ENCODE data around the gene SLC27A2. TPM values are rescaled to one million over a fixed set of nuclear protein-coding genes. Genes with fewer than 3 reads are reported as not detected.
"Not testable (repeated sequence)": the region's sequence is repeated elsewhere in the genome, so short reads cannot be mapped to it uniquely, and the experiment has no call there.

Gene SLC27A2
- total RNA-seq, 4 donors from 2014 or later: 1.1 to 10.3 (median 6.6) TPM

DNA sequence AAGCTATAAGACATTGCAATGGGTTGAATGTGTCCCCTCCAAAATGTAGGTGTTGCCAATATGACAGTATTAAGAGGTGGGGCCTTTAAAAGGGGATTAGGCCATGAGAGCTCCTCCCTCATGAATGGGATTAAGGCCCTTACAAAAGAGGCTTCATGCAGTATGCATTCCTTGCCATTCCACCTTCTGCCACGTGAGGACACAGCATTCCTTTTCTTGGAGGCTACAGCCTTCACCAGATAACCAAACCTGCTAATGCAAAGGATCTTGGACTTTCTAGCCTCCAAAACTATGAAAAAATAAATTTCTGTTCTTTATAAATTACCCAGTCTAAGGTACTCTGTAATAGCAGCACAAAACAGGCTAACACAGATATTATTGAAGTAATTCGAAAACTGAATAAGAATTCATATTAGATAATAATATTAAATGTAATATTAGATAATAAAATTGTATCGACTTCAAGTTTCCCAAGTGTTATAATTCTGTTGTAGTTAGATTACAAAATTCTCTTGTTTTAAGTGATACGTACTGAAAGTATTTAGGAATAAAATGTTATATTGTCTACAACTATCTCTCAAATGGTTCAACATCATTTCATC, 33.5 kb upstream of the SLC27A2 start:
- H3K36me3 ChIP-seq: no peaks in the 10 kb centered on the region
- peak; percentile 26 to 29 for DNase-seq

DNA sequence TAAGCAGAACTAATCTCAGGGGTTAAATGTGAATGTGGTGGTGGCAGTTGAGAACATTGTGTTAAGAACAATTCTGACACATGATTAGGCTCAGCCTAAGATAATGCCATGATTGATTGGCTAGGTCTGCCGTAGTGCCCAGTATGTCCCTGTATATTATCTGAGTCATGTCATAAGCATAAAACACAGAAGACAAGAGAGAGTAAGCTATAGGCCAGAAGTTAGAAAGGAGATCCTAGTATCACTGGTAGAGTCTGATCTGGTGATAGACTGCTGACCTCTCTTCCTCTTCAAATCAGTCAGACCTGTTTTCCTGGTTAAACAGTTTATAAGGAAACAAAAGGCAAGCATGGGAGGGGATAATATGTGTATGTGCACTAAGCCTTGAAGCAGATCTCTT, 32.9 kb upstream of the SLC27A2 start:
- Histone ChIP-seq H3K27ac (no peak overlapping the region), H3K9me3 (no peaks in the 10 kb centered on the region), H3K4me3 (replicated peaks in 1 of 3) (no peak overlapping the region), H3K4me1 (peaks cover 0 to 5% of the 10 kb centered on the region in 2 donors), H3K27me3 (no peaks in the 10 kb centered on the region), H3K36me3 (no peaks in the 10 kb centered on the region)
- intact Hi-C loops (cut with DNase I): loop anchor here (10.0 kb wide), 3 partner anchors 84 to 1284 kb away; no protein-coding TSS in a partner anchor
- TF ChIP-seq, protein P1, sequence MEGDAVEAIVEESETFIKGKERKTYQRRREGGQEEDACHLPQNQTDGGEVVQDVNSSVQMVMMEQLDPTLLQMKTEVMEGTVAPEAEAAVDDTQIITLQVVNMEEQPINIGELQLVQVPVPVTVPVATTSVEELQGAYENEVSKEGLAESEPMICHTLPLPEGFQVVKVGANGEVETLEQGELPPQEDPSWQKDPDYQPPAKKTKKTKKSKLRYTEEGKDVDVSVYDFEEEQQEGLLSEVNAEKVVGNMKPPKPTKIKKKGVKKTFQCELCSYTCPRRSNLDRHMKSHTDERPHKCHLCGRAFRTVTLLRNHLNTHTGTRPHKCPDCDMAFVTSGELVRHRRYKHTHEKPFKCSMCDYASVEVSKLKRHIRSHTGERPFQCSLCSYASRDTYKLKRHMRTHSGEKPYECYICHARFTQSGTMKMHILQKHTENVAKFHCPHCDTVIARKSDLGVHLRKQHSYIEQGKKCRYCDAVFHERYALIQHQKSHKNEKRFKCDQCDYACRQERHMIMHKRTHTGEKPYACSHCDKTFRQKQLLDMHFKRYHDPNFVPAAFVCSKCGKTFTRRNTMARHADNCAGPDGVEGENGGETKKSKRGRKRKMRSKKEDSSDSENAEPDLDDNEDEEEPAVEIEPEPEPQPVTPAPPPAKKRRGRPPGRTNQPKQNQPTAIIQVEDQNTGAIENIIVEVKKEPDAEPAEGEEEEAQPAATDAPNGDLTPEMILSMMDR (IDR thresholded peaks at IDR 0.05): no peak
- TF ChIP-seq POLR2A (IDR thresholded peaks at IDR 0.05): no peak
- WGBS, 2 donors: 33 to 48% methylated on average over 1 of the region's 1 CpG
- DNase-seq: no peak

More for the DNA sequence above, 33.5 kb upstream of the SLC27A2 start:
- Histone ChIP-seq H3K4me1 (peaks cover 0 to 5% of the 10 kb centered on the region in 2 donors), H3K27ac (no peak overlapping the region), H3K9me3 (no peaks in the 10 kb centered on the region), H3K27me3 (no peaks in the 10 kb centered on the region), H3K4me3 (replicated peaks in 1 of 3) (no peak overlapping the region)
- WGBS, 2 donors: 77 to 83% methylated on average over 4 of the region's 4 CpGs
- intact Hi-C loops (cut with DNase I): loop anchor here (10.0 kb wide), 3 partner anchors 84 to 1284 kb away; no protein-coding TSS in a partner anchor
- TF ChIP-seq POLR2A (IDR thresholded peaks at IDR 0.05): no peak
- TF ChIP-seq, protein P1 (IDR thresholded peaks at IDR 0.05): peak in 5 of 6 experiments; percentile 8 to 48 (median 27)

DNA sequence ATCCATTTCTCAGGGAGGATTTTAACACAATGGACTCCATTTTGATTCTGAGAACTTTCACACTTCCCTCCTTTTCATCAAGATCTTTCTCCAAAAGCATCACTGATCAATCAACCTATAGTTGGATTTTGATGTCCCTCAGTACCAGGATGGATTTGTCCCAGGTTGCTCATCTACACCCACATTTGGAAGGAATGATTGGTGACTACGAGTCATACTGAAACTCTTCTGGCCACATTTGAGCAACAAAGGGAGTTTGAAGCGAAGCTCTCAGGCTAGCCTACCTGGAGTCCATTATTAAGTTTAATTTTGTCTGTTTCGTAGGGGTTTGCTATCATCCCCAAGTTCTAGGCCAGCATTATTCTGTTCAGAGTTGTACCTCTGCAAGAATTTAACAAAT, 31.6 kb upstream of the SLC27A2 start:
- Histone ChIP-seq H3K4me3 (replicated peaks in 1 of 3) (no peak overlapping the region), H3K4me1 (peaks cover 0 to 3% of the 10 kb centered on the region in 2 donors), H3K9me3 (no peaks in the 10 kb centered on the region), H3K27ac (no peak overlapping the region), H3K27me3 (no peaks in the 10 kb centered on the region), H3K36me3 (no peaks in the 10 kb centered on the region)
- DNase-seq: no peak
- intact Hi-C loops (cut with DNase I): no loop called here
- TF ChIP-seq, protein P1 (IDR thresholded peaks at IDR 0.05): no peak
- no peak for TF ChIP-seq POLR2A (IDR thresholded peaks at IDR 0.05)
- 90 to 92% methylated on average over 3 of the region's 3 CpGs for WGBS, 2 donors

DNA sequence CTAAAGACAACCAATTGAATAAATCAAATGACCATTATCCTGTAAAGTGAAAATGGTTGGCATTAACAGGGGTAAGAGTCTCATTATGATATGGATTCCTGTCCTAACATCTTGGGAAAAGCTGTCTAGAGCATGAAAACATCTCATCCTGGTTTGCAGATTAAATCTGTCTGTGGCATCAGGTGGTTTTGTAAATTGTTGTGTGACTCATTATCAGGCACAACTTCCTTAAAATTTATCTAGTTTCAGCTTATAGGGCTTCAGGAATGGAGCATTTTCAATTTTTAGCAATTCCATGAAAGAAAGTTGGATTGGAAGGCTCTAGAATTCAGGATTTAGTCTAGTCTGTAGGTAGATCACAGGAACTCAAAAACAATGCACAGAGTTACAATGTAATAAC, 31.1 kb upstream of the SLC27A2 start:
- intact Hi-C loops (cut with DNase I): no loop called here
- TF ChIP-seq POLR2A (IDR thresholded peaks at IDR 0.05): no peak
- TF ChIP-seq, protein P1 (IDR thresholded peaks at IDR 0.05): no peak
- H3K9me3 ChIP-seq: no peaks in the 10 kb centered on the region

DNA sequence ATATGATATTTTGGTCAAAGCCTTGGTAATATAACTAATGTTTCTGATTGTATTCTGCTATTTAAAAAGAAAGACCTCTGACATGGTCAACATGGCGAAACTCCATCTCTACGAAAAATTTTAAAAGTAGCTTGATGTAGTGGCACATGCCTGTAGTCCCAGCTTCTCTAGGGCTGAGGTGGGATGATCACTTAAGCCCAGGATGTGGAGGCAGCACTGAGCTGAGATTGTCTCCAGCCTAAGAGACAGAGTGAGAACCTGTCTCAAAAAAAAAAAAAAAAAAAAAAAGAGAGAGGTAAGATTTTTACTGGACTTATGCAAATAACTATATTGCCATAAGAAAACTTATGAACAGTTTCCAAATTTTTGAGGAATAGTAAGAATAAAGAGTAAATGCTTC, 30.5 kb upstream of the SLC27A2 start:
- TF ChIP-seq, protein P1 (IDR thresholded peaks at IDR 0.05): no peak
- no peak for TF ChIP-seq POLR2A (IDR thresholded peaks at IDR 0.05)
- no peak overlapping the region for H3K4me3 ChIP-seq (replicated peaks in 1 of 3)
- DNase-seq: no peak
- H3K27me3 ChIP-seq: no peaks in the 10 kb centered on the region
- no peaks in the 10 kb centered on the region for H3K9me3 ChIP-seq
- 92 to 95% methylated on average over 2 of the region's 2 CpGs for WGBS, 2 donors
- no peak overlapping the region for H3K27ac ChIP-seq
- intact Hi-C loops (cut with DNase I): no loop called here
- no peaks in the 10 kb centered on the region for H3K36me3 ChIP-seq
- no peaks in the 10 kb centered on the region for H3K4me1 ChIP-seq

More for the DNA sequence above, 31.1 kb upstream of the SLC27A2 start:
- no peaks in the 10 kb centered on the region for H3K27me3 ChIP-seq
- H3K27ac ChIP-seq: no peak overlapping the region
- no peaks in the 10 kb centered on the region for H3K4me1 ChIP-seq
- no peak for DNase-seq
- H3K36me3 ChIP-seq: no peaks in the 10 kb centered on the region
- no peak overlapping the region for H3K4me3 ChIP-seq (replicated peaks in 1 of 3)

DNA sequence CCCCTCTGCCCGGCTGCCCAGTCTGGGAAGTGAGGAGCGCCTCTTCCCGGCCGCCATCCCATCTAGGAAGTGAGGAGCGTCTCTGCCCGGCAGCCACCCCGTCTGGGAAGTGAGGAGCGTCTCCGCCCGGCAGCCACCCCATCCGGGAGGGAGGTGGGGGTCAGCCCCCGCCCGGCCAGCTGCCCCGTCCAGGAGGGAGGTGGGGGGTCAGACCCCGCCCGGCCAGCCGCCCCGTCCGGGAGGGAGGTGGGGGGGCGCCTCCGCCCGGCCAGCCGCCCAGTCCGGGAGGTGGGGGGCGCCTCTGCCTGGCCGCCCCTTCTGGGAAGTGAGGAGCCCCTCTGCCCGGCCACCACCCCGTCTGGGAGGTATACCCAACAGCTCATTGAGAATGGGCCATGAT, 23.8 kb upstream of the SLC27A2 start:
- DNase-seq; H3K4me3 ChIP-seq (replicated peaks in 1 of 3); intact Hi-C loops (cut with DNase I); H3K4me1 ChIP-seq; H3K27ac ChIP-seq; H3K36me3 ChIP-seq; H3K9me3 ChIP-seq; H3K27me3 ChIP-seq: not testable (repeated sequence)
- 94 to 100% methylated on average over 2 to 14 of the region's 28 CpGs for WGBS, 2 donors
